ENCODE results near the gene RARS2. TPM values are rescaled to one million over a fixed set of nuclear protein-coding genes. Genes with fewer than 3 reads are reported as not detected.

Gene RARS2
- total and polyA plus RNA-seq, 4 donors = 23.5 to 38.2 (median 31.2) TPM

DNA sequence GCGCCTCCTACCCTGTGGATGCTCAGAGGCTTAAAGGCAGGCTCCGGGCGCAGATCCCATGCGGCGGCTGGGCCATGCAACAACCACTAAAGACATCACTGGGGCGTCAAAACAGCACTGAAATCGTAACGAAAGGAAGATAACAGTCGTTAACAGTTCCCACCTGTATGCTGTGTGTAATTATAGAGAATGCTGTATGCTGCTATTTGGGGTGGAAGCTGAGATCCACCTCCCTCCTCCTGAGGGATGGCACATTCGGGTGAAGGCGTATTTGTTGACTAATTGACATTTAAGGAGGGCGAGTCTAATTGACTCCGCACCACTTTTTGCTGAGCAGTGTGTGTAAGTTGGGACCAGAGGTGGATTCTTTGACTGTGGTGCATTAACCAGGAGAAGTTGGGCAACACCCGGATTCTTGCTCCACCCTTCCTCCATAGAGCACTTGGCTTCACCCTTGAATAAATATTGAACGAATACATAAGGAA, 116.3 kb downstream of the RARS2 start:
- ATAC-seq (ENCODE audit: low FRiP score) (peak; percentile 30), DNase-seq (peak in 1 of 2 donors; percentile 86)
- Histone ChIP-seq H3K36me3 (ENCODE audit: control insufficient read depth in 1 of 2, insufficient read depth in 2 of 2, low read length in 1 of 2) (no peaks in the 10 kb centered on the region), H3K4me1 (ENCODE audit: control insufficient read depth in 1 of 2, insufficient read depth in 2 of 2, low read length in 2 of 2) (no peaks in the 10 kb centered on the region), H3K4me3 (ENCODE audit: low read length in 2 of 2) (peak overlapping the region; percentile 68 to 97), H3K27me3 (ENCODE audit: control insufficient read depth in 1 of 2, insufficient read depth in 2 of 2, low read length in 1 of 2) (no peaks in the 10 kb centered on the region), H3K9me3 (ENCODE audit: control insufficient read depth, low read length) (no peaks in the 10 kb centered on the region), H3K27ac (ENCODE audit: low read depth in 1 of 2, low read length in 2 of 2) (peak overlapping the region in 1 of 2 donors; percentile 7)
- intact Hi-C loops (cut with DNase I) = loop anchor here (2.0 to 10.0 kb wide), 6 partner anchors 65 to 319 kb away; partner anchors contain the start of genes AKIRIN2 (in 1 of the 2), CFAP206 (in 1 of the 2), SMIM8 (in 1 of the 2) and ZNF292 (in 1 of the 2)
- 1 to 2% methylated on average over 15 of the region's 15 CpGs for WGBS, 2 donors

GRCh38 chr6:87472525-87473418, 117.0 kb downstream of the RARS2 start, which contains the start of gene SLC35A1:
TSS of gene SLC35A1 (plus strand) at chr6:87472974. CDS start at chr6:87473004, 30 bp downstream.
- H3K4me3 ChIP-seq (ENCODE audit: low read length in 2 of 2) = peak within 1 kb of the TSS; percentile 68 to 97
- peak; percentile 89 to 96 for DNase-seq
- no peaks in the 10 kb centered on the region for H3K4me1 ChIP-seq (ENCODE audit: control insufficient read depth in 1 of 2, insufficient read depth in 2 of 2, low read length in 2 of 2)
- H3K27me3 ChIP-seq (ENCODE audit: control insufficient read depth in 1 of 2, insufficient read depth in 2 of 2, low read length in 1 of 2) = no peaks in the 10 kb centered on the region
- H3K36me3 ChIP-seq (ENCODE audit: control insufficient read depth in 1 of 2, insufficient read depth in 2 of 2, low read length in 1 of 2) = no peaks in the 10 kb centered on the region
- no peaks in the 10 kb centered on the region for H3K9me3 ChIP-seq (ENCODE audit: control insufficient read depth, low read length)
- peak; percentile 99 for ATAC-seq (ENCODE audit: low FRiP score)
- WGBS, 2 donors = 0% methylated on average over 57 to 70 of the region's 70 CpGs
- peak within 1 kb of the TSS in 1 of 2 donors; percentile 82 for H3K27ac ChIP-seq (ENCODE audit: low read depth in 1 of 2, low read length in 2 of 2)
- intact Hi-C loops (cut with DNase I) = loop anchor here (2.0 to 10.0 kb wide), 6 partner anchors 64 to 318 kb away; partner anchors contain the start of genes AKIRIN2 (in 1 of the 2), CFAP206 (in 1 of the 2), SMIM8 (in 1 of the 2) and ZNF292 (in 1 of the 2)

DNA sequence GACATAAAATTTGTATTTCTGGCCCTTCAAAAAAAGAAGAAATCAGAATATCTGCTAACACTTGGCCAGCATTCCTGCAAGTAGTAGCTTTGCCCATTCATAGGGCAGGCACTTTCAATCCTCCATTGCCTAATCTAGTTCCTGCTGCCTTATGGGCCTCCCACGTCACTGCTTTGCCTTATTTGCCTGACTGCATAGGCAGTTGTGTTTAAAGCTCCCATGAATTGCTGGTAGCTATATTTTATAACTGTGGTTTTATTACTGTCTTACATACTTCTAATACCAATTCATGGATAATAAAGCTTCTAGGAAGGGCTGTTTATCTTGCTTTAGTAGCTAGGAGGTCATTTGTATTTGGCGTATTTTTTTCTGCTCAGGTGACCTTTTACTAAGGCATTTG, 124.7 kb downstream of the RARS2 start:
- no peaks in the 10 kb centered on the region for H3K36me3 ChIP-seq (ENCODE audit: control insufficient read depth in 1 of 2, insufficient read depth in 2 of 2, low read length in 1 of 2)
- ATAC-seq (ENCODE audit: low FRiP score) = no peak
- WGBS, 2 donors = 69 to 71% methylated on average over 2 of the region's 2 CpGs
- peaks cover 1% of the 10 kb centered on the region for H3K9me3 ChIP-seq (ENCODE audit: control insufficient read depth, low read length)
- no peak for DNase-seq
- no peaks in the 10 kb centered on the region for H3K4me1 ChIP-seq (ENCODE audit: control insufficient read depth in 1 of 2, insufficient read depth in 2 of 2, low read length in 2 of 2)
- H3K27me3 ChIP-seq (ENCODE audit: control insufficient read depth in 1 of 2, insufficient read depth in 2 of 2, low read length in 1 of 2) = no peaks in the 10 kb centered on the region
- intact Hi-C loops (cut with DNase I) = no loop called here
- H3K4me3 ChIP-seq (ENCODE audit: low read length in 2 of 2) = no peak overlapping the region
- H3K27ac ChIP-seq (ENCODE audit: low read depth in 1 of 2, low read length in 2 of 2) = no peak overlapping the region

Other genes with a start within 250 kb of the RARS2 start
- gene C6orf163, start 245.2 kb downstream of the RARS2 start, total RNA-seq = 1 to 10 TPM; 4.2 to 5.6 TPM
- under 1 TPM in 1 of 2 donors, not detected in 1; 0.26 TPM for gene C6orf163, start 245.2 kb downstream of the RARS2 start, polyA plus RNA-seq
- gene CFAP206, start 182.0 kb downstream of the RARS2 start, total RNA-seq = under 1 TPM in 1 of 2 donors, not detected in 1; 0.45 TPM
- gene CFAP206, start 182.0 kb downstream of the RARS2 start, polyA plus RNA-seq = under 1 TPM in 1 of 2 donors, not detected in 1; 0.46 TPM
- gene SLC35A1, start 117.0 kb downstream of the RARS2 start, total RNA-seq = 10 to 100 TPM; 15.0 to 20.0 TPM
- 10 to 100 TPM; 13.3 to 24.1 TPM for gene SLC35A1, start 117.0 kb downstream of the RARS2 start, polyA plus RNA-seq
- gene ORC3, start 148 bp upstream of the RARS2 start, total RNA-seq = 10 to 100 TPM; 16.5 to 22.4 TPM
- 10 to 100 TPM in 1 of 2 donors, 1 to 10 TPM in 1; 6.8 to 11.3 TPM for gene ORC3, start 148 bp upstream of the RARS2 start, polyA plus RNA-seq
- 10 to 100 TPM; 38.5 to 43.5 TPM for gene AKIRIN2, start 112.2 kb upstream of the RARS2 start, total RNA-seq
- gene AKIRIN2, start 112.2 kb upstream of the RARS2 start, polyA plus RNA-seq = 10 to 100 TPM; 17.8 to 25.1 TPM

All from aorta (tissue), 5 donors.